GM21717 (cell line): ENCODE data around the gene TRAF3IP3.

Experiments
- ATAC-seq: cut with Tn5 transposase; IDR thresholded peaks from one replicate; pipeline ENCODE4 v1.9.1; 2021; ENCODE audit warnings: mild to moderate bottlenecking, moderate library complexity; ENCODE audit not compliant: unreplicated experiment

TRAF3IP3 gene

GRCh38 chr1:209797978-209798639 is 42.3 kb downstream of the TRAF3IP3 start:
- ATAC-seq = no peak

GRCh38 chr1:209800984-209801834 is 45.4 kb downstream of the TRAF3IP3 start:
- no peak for ATAC-seq

GRCh38 chr1:209802117-209802779 is 46.4 kb downstream of the TRAF3IP3 start:
- no peak for ATAC-seq

GRCh38 chr1:209802780-209803152 is 46.9 kb downstream of the TRAF3IP3 start:
- no peak for ATAC-seq

- no peak for ATAC-seq
Observed at GRCh38 chr1:209803568-209803967, 47.7 kb downstream of the TRAF3IP3 start.

GRCh38 chr1:209805341-209805781 is 49.5 kb downstream of the TRAF3IP3 start:
- ATAC-seq = no peak

GRCh38 chr1:209805875-209806760 is 50.3 kb downstream of the TRAF3IP3 start, which contains the start of gene IRF6:
TSS of gene IRF6 (minus strand) at chr1:209806142. CDS start at chr1:209801413, 4,729 bp downstream.
- ATAC-seq = peak; percentile 71

GRCh38 chr1:209807509-209807908 is 51.7 kb downstream of the TRAF3IP3 start:
- ATAC-seq = no peak

- ATAC-seq = no peak
Observed at GRCh38 chr1:209808059-209808581, 52.3 kb downstream of the TRAF3IP3 start.

- no peak for ATAC-seq
Observed at GRCh38 chr1:209809611-209810010, 53.8 kb downstream of the TRAF3IP3 start.

- no peak for ATAC-seq
Observed at GRCh38 chr1:209810783-209811182, 54.9 kb downstream of the TRAF3IP3 start.

- no peak for ATAC-seq
Observed at GRCh38 chr1:209813902-209814301, 58.0 kb downstream of the TRAF3IP3 start.

- no peak for ATAC-seq
Observed at GRCh38 chr1:209815490-209815889, 59.6 kb downstream of the TRAF3IP3 start.

GRCh38 chr1:209815931-209816341 is 60.1 kb downstream of the TRAF3IP3 start:
- no peak for ATAC-seq

GRCh38 chr1:209816923-209817322 is 61.1 kb downstream of the TRAF3IP3 start:
- no peak for ATAC-seq

- no peak for ATAC-seq
Observed at GRCh38 chr1:209817691-209818090, 61.8 kb downstream of the TRAF3IP3 start.

- no peak for ATAC-seq
Observed at GRCh38 chr1:209819058-209819457, 63.2 kb downstream of the TRAF3IP3 start.

- no peak for ATAC-seq
Observed at GRCh38 chr1:209820986-209821385, 65.1 kb downstream of the TRAF3IP3 start.

GRCh38 chr1:209822706-209823105 is 66.9 kb downstream of the TRAF3IP3 start:
- ATAC-seq = no peak
